D721Med (cell line): ENCODE results near the gene CBFA2T3.

ENCODE experiments used
- DNase-seq: peaks from one replicate; pipeline ENCODE4 v3.0.0; 2011; ENCODE audit warnings: low spot score; ENCODE audit not compliant: insufficient read length
- FAIRE-seq: peaks from 2 replicates; lab custom pipeline; 2011; peaks lifted over from hg19 to GRCh38; lab: Jason Lieb, UNC
- CTCF ChIP-seq: IDR thresholded peaks from 2 replicates; pipeline ENCODE4 v1.5.1; 2012; ENCODE audit warnings: mild to moderate bottlenecking, control low read depth; ENCODE audit not compliant: insufficient read depth; ENCODE audit errors: missing control alignments

Gene CBFA2T3

GRCh38 chr16:88908307-88908706 is 68.7 kb downstream of the CBFA2T3 start:
- DNase-seq (no peak), FAIRE-seq (no peak)
- no peak for TF ChIP-seq CTCF

GRCh38 chr16:88907768-88908167 is 69.2 kb downstream of the CBFA2T3 start:
- TF ChIP-seq CTCF, result no peak
- FAIRE-seq (no peak), DNase-seq (no peak)

- DNase-seq, result no peak
- no peak for FAIRE-seq
- no peak for TF ChIP-seq CTCF
These were observed 70.4 kb downstream of the CBFA2T3 start for GRCh38 chr16:88906535-88907105.

DNA sequence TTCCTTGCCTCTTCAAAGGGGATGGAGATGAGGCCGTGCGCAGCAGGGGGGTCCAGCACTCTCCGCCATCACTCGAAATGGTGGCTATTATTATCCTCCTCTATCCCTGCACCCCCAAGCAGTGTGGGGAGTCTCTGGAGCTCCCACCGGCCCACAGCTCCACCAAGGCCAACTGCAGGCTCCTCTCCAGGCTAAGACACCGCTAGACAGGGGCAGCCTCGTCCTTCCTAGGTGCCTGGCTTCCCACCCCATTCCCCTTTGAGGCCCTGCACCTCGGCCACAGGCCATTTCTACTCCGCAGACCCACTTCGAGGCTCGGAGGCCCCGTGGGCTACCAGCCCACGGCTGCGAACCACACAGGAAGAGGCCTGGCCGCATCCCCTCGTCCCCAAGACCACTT is 71.0 kb downstream of the CBFA2T3 start:
- no peak for DNase-seq
- TF ChIP-seq CTCF, result no peak
- FAIRE-seq, result no peak

DNA sequence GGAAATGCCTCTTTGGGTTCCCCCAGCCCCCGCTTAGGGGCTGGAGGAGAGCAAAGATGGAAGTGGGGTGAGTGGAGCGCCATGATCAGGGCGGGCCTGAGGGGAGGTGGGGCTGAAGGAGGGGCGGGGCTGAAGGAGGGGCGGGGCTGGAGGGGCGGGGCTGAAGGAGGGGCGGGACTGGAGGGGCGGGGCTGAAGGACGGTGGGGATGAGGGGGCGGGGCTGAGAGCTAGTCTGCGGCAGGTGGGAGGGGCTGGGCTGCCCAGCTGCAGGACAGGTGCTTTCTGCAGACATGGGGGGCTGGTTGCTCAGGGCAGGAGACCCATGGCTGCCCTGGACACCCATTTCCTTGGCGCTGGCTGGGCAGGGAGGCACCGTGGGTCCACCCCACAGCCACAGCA is 71.4 kb downstream of the CBFA2T3 start:
- no peak for FAIRE-seq
- no peak for DNase-seq
- TF ChIP-seq CTCF, result no peak

DNA sequence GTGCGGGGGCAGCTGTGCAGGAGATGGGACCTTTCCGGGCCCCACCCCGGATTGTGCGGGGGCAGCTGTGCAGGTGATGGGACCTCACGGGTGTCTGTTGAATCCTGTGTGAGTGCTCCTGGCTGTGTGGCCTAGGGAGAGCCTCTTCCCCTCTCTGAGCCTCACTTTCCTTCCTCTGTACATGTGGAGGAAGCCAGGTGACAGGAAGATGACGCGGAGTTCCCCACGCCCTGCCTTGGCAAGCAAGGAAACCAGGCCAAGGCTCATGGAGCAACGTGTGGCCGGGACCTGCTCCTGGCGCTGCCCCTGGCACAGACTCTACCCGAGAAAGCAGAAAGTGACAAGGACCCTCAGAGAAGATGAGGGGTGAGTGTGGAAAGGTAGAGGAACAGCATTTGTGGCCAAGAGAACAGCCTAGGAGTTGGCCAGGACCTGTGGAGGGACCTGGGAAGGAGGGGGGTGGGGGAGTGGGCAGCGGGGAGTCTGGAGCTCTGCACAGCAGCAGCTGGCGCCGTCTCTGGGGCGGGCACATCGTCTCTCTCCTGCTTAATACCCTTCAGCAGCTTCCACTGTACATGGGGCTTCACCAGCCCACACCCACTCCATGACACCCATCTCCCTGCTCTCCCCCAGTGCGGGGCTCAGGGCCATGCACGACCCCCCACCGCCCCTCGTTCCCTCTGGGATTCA is 72.2 kb downstream of the CBFA2T3 start:
- TF ChIP-seq CTCF, result no peak
- no peak for DNase-seq
- FAIRE-seq, result no peak

GRCh38 chr16:88903267-88903666 is 73.7 kb downstream of the CBFA2T3 start:
- no peak for DNase-seq
- FAIRE-seq, result no peak
- no peak for TF ChIP-seq CTCF
